Stimulated activated CD8-positive, alpha-beta memory T cell treated with anti-CD3 and anti-CD28 coated beads, Interleukin-15, amount 100 ng/mL, for 24 hours (primary cell): Measurements from ENCODE around the gene LCN6.
"Not testable (repeated sequence)": the region's sequence is repeated elsewhere in the genome, so short reads cannot be mapped to it uniquely, and the experiment has no call there.

Experiments
- DNase-seq: peaks from one replicate; pipeline ENCODE4 v3.0.0-alpha.2; 2020; ENCODE audit warnings: low read depth

Gene LCN6

DNA sequence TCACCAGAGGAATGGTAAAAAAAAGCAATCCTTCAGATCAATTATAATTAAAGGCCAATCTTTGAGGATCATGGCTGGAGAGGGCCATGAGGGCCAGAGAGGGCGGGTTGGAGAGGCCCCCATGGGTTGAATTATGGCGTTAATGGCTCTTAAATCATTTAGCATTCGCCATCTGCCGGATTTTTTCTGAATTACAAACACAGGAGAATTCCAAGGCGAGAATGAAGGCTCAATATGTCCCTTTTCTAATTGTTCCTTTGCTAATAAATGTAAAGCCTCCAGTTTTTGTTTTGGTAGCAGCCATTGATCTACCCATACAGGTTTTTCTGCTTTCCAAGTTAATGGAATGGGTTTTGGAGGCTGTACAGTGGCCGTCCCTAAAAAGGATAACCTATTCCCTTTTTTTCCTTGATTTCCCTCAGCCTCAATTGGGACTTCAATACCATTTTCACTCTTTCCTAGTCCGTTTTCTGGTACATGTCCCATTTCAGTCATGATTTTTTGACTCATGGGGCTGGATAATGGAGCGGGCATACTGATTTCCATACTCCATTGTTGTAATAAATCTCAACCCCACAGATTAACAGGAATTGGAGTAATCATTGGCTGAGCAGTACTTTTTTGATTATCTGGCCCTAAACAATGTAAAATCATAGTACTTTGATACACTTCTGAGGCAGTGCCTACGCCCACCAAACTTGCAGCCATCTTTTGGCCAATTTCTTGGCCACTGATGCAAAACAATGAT lies 36.1 kb upstream of the LCN6 start:
- no peak for DNase-seq

DNA sequence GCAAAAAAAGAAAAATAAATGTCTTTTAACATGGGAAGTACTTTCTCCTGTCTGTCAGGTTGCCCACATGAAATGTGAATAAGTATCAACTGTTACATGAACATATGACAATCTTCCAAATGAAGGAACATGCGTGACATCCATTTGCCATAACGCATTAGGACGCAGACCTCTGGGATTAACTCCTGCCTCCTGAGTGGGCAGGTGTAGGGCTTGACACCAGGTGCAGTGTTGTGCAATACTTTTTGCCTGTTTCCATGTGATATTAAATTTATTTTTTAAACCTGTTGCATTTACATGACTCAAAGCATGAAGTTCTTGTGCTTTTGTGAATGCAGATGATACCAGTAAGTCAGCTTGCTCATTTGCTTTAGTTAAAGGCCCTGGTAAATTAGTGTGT lies 34.1 kb upstream of the LCN6 start:
- DNase-seq = no peak

DNA sequence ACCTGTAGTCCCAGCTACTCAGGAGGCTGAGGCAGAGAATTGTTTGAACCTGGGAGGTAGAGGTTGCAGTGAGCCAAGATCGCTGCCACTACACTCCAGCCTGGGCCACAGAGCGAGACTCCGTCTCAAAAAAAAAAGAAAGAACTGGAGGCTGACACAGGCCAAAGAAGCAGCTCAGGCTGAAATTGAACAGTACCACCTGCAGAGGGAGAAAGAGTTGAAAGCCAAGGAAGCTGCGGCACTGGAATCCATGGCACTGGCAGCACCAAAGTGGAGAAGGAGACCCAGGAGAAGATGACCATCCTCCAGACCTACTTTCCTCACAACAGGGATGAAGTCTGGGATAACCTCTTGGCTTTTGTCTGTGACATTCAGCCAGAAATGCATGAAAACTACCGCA lies 31.5 kb upstream of the LCN6 start:
- DNase-seq = no peak

DNA sequence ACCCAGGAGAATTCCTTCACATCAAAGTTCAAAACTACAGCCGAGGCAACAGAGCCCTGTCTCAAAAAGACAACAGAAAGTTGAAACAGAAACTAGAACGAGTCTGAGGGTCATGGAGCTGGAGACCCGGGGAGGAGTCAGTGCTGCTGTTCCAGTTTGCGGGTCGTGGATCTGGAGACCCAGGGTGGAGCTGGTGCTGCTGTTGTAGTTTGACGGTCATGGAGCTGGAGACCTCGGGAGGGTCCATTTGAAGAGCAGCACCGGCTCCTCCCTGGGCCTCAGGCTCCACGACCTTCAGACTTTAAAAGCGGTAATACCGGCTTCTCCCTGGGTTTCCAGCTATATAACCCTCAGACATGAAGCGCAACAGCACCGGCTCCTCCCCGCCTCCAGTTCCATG lies 29.0 kb upstream of the LCN6 start:
- no peak for DNase-seq

DNA sequence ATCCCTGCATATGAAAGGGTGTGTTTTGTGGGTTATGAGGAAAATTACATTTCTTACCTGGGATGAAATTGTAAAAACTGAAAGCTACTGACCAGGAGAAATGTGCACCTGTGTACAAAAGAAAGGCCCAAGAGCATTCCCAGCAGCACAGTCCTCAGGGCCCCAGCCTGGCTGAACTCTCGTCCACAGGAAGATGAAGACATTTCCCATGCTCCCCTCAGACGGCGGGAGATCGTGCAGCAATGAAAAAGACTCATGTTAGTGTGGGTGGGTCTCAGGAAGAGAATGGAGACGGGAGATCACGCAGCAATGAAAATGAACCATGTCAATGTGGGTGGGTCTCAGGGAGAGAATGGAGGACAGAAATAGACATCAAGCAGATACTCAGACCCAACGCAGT lies 28.6 kb upstream of the LCN6 start:
- DNase-seq = no peak

DNA sequence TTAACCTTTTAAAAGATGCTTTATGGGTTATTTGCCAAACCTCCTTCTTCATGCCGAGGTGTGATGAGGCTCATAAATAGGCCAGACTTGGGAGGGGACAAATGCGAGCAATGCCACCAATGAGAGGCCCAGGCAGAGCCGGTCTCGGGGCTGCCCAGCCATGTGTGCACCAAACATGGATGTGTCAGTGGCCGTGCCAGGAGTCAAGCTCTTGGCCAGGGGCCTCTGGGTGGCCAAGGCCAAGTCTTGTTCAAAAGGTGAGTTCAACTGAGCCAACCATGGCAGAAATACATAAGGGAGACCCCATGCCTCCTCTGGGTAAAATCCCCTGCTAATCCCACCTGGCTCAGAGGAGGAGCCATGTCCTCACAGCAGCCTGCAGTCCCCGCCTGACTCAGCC lies 26.9 kb upstream of the LCN6 start:
- DNase-seq = no peak

DNA sequence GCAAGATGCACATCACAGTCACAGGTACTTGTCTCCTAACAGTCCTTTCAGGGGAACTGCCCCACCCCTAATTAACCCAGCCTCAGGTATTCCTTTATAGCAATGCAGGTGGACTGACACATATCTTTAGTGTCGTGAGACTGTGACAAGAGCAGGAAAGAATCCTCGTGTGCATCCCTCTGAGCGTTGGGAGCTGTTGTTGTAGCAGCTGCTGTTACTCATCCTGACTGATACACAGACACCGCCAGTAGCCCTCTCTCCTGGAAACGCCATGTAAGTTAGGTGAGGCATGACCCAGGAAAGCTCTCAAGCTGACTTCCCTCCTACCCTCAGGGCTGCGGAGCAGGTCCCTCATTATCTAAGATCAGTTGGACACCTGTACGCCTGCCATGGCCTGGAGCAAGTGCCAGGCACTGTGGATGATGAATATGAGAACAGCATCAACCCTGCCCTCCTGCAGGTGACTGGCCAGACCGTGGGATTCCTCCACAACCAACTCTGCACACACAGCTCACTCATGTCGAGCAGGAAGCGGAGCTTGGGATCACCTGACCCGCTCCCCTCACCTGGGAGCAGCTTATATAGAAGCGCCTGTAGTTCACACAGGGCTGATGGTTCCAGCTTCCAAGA lies 26.2 kb upstream of the LCN6 start:
- no peak for DNase-seq

DNA sequence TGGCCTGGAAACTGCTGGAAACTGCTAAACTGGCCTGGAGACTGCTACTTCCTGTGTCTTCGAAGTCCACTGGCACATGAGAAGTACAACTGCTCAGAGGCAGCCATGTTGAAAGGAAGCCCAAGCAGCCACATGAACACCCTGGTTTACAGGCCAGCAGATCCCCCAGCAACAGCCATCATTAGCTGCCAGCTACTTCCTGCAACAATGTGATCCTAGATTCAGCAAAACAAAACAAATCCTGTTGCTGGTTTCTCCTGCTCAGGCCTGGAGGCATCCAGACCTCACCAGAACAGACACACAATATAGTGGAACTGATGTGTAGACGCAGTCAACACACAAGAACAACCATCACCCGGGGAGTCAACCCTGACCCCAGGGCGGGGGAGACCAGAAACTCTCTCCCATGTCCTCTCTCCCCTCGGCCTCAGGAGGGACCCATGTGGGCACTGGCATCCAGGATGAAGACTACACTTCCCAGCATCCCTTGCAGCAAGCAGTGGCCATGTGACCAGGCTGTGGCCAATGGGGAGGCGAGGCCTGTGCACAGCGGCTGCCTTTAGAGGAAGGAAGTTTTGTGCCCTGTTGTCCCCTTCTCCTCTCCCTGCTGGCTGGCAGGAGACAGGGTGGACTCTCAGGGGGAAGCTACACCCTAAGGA lies 25.2 kb upstream of the LCN6 start:
- DNase-seq = no peak

DNA sequence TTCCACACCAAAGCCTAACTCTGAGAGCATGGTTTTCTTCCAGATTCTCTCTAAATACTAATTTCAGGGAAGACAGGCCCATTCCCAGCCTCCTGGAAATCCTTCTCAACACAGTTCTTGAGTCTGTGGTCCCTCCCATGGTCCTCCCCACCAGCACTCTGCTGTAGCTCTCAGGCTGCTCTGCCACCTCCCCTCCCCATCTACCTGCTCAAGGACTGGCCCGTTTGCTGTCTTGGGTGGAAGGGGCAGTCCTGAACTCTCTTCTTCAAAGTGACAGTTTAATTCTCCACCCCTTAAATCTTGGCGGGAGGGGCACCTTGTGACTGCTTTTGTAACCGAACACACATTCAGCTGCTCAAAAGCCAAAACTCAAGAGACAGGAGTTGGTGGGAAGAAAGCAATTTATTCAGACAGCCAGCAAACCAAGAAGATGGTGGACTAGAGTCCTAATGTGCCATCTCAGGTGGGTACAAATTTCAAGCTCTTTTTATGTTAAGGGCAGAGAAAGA lies 23.6 kb upstream of the LCN6 start:
- no peak for DNase-seq

DNA sequence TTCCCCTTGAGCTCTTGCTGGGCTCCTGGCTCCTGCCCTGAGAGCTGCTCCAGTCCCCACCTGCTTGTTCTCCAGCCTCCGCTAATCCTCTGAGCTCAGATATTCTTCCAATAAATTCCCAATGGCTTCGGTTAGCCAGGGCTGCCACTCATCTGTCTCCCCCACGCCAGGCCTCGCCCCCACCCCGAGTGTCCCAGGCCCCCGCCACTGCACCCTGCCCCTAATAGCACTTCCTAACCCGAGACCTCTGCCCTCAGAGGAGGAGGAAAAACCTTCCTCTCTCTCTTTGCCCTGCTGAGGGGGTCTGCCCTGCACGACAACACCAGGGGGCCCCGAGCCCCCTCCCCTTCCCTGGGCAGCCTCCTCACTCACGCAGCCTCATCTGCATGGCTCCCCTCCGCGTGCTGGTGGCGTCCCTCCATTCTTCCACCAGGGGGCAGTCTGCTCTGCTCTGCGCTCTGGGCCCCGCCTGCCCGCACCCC lies 21.4 kb upstream of the LCN6 start:
- DNase-seq = peak; percentile 39

DNA sequence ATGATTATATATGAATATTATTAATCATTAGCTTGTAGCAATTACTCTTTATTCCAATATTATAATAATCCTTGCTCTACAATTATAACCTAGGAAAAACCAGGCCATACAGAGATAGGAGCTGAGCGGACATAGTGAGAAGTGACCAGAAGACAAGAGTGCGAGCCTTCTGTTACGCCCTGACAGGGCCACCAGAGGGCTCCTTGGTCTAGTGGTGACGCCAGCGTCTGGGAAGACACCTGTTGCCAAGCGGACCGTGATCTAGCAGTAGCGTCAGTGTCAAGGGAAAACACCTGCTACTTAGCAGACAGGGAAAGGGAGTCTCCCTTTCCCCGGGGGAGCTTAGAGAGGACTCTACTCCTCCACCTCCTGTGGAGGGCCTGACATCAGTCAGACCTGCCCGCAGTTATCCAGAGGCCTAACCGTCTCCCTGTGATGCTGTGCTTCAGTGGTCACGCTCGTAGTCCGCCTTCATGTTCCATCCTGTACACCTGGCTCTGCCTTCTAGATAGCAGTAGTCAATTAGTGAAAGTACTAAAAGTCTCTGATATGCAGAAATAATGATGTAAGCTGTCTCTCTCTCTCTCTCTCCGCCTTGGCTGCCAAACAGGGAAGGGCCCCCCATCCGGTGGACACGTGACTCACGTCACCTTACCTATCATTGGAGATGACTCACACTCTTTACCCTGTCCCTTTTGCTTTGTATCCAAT lies 18.2 kb upstream of the LCN6 start:
- DNase-seq = not testable (repeated sequence)

DNA sequence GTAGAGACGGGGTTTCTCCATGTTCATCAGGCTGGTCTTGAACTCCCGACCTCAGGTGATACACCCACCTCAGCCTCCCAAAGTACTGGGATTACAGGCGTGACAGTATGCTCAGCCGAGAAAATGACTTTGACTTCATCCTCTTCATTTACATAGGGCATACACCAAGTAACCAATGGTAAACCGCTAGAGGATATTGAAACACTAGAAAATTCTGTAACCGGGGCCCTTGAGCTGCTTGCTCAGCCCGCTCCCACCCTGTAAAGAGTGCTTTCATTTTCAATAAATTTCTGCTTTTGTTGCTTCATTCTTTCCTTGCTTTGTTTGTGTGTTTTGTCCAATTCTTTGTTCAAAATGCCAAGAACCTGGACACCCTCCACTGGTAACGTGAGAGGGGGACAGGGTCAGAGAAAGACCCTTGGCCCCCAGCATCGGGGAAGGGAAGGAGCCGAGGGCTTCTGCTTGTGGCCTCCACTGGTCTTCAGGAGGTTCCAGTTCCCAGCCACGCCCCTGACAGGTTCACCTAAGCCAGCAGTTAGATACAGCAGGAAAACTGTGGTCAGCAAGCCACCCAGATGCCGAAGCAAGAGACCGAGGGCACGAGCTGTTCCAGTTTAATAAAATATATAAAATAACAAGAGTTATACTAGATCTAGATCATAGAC lies 17.6 kb upstream of the LCN6 start:
- not testable (repeated sequence) for DNase-seq

DNA sequence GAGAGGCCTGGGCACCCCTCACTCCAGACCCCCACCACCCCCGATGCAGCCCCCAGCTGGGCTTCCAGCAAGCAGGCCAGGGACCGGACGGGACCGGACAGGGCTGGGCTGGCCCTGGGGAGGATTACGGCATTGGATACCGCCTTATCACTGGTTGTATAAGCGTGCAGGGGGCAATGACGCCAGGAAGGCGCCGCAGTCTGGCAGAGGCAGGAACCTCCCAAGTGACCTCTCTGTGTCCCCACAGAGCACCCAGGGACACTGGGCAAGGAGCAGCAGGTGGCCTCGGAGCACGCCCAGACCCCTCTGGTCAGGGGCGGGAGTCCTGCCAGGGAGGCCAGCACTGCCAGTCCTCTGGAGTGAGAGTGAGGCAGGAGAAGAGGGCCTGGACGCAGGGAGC lies 16.7 kb upstream of the LCN6 start:
- DNase-seq = no peak

DNA sequence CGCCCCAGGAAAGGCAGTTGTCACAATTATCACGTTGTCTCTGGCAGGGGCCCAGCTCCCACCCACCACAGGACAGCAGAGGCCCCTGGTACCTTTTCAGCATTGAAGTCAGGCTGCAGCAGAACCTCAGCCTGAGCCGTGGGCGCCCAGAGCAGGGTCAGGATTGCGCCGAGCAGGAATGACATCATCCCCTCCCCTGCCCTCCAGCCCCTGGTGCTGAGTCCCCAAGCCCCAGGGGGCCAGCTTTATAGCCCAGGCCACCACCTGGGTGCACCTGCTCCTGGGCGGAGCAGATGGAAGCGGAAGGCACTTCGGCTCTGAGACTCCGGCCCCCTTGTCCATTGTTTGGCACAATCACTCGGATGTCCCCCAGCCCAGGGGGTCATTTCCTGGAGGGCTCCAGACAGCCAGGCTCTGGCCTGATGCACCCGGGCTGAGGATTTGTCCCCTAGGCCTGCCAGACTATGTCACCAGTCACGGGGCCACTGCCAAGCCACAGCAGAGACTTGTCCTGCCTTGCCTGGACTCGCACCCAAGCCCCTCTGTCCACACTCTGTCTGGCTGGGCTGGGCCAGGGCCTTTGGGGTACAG lies 16.1 kb upstream of the LCN6 start, which contains the start of gene LCN15:
LCN15 (minus strand) TSS at position 218 of the 591 bp plus-strand sequence; CDS start at position 188, 30 bp downstream.
- no peak for DNase-seq

DNA sequence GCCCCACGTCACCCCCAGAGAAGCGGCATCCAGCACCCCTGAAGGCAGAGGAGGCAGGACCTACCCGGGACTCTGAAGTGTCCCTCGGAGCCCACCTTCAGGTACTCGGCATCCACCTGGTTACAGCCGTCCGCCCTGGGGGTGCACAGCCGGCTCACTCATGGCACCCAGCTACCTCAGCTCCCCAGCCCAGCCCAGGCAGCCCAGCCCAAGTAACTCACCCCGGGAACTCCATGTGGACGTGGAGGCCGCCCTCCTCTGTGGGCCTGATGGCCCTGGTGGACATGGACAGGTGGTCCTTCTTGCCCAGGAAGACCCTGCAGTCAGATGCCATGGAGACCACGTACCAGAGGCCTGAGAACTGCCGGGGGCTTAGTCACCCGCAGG lies 15.3 kb upstream of the LCN6 start:
- DNase-seq = no peak

DNA sequence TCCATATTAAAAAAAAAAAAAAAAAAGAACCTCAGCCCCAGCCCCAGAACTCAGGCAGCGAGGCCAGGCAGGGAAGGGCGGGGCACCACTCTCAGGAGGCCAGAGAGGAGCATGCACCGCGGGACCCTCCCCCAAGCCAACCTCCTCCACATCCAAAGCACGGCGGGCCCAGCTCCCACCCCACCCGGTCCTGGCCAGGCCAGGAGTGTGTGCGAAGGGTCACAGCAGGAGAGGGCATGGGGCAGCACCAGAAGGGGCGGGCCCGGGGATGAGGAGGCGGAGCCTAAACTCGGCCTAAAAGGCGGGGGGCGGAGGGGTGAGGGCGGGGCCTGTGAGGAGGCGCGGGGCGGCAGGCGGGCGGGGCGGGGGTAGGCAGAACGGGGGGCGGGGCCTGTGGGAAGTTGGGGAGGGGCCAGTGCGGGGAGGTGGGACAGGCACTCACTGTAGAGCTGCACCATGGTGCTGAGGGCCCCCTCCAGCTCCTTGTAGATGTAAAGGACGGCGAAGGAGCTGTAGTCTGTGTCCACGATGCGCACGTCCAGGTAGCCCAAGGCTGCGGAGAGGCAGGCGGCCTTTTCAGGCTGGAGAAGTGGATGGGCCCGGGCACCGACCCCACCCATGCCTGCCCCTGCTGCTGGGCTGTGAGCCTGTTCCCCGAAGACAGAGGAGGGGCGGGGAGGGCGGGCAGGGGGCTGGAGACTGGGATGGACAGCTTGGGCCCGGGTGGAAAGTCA lies 14.8 kb upstream of the LCN6 start:
- no peak for DNase-seq

DNA sequence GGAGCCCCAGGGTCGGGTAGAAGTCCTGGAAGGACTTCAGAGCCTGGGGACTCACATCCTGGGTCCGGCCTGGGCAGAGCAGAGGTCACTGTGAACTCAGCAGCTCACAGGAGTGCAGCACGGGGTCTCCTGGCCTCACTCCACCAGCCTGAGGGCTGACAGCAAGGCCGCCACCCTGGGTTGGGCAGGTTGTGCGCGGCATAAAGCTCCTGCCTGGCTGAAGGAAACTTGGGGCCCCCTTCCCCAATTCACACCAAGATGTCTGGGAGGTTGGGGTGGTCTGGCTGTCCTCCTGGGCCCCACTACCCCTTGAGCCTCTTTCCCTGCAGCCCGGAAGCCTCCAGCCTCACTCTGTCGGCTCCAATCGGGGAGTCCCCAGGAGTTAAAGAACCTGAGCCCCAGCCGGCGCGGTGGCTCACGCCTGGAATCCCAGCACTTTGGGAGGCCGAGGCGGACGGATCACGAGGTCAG lies 13.9 kb upstream of the LCN6 start:
- no peak for DNase-seq

DNA sequence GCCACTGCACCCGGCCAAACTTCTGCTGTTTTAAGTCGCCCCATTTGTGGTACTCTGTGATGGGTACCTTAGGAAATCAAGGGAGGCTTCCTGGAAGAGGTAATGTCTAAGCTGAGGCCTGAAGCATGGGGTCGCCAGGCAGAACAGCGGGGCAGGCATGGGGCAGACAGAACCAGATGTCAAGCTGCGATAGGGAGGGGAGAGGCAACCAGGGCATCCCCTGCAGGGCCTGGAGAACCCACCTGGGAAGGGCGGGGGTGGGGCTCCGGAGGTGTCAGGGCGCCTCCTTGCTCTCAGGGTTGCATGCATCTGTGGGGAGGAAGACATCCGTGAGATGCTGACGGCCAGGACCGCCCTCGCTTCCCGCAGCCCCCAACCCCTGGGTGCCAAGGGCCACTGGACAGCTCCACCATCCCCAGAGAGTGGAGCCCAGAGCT lies 13.2 kb upstream of the LCN6 start:
- DNase-seq = no peak

DNA sequence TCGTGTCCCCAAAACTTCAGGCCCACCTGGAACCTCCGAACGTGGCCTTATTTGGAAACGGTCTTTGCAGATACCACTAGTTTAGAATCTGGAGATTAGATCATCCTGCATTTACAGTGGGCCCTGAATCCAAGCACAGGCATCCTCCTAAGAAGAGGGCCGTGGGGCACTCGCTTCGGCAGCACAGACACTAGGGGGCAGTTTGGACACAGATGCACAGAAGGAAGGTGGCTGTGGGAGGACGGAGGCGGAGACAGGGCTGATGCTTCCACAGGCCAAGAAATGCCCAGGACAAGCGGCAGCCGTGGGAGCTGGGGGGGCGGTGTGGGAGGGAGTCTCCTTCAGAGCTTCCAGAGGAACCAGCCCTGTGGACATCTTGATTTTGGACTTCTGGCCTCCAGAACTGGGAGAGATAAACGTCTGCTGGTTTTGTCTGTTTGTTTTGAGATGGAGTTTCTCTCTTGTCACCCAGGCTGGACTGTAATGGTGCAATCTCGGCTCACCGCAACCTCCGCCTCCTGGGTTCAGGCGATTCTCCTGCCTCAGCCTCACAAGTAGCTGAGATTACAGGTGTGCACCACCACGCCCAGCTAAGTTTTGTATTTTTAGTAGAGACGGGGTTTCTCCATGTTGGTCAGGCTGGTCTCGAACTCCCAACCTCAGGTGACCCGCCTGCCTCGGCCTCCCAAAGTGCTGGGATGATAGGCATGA lies 12.7 kb upstream of the LCN6 start:
- not testable (repeated sequence) for DNase-seq

DNA sequence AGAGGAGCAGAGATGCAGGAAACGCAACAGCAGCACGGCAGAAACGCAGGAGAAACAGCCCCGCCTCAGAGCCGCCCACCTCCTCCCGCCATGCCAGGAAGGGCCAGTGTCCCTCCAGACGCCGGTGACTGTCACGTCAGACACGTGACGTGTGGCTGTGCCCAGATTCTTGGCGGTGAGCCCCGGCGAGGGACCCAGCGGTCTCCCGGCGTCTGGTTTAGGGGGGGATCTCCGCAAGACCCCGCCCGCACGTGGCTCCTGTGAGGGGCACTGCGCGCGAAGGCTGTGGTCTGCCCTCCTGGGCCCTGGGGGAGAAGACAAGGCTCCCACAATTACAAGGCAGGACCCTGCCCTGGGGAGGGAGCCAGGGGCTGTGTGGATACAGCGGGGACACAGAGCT lies 12.1 kb upstream of the LCN6 start:
- no peak for DNase-seq
